HG02938 (cell line): ENCODE measurements around the gene VASH1.
"Not testable (repeated sequence)": the region's sequence is repeated elsewhere in the genome, so short reads cannot be mapped to it uniquely, and the experiment has no call there.

Source experiments
- ATAC-seq: cut with Tn5 transposase; IDR thresholded peaks from one replicate; pipeline ENCODE4 v1.9.1; 2021; ENCODE audit warnings: mild to moderate bottlenecking, moderate library complexity; ENCODE audit not compliant: unreplicated experiment

Gene VASH1

GRCh38 chr14:76761136-76761959 lies at the start of gene VASH1:
Gene VASH1 (plus strand): TSS chr14:76761468. CDS start chr14:76762822, 1,354 bp downstream.
- ATAC-seq = peak; percentile 77

GRCh38 chr14:76713121-76713520 lies 48.1 kb upstream of the VASH1 start:
- no peak for ATAC-seq

GRCh38 chr14:76714470-76714869 lies 46.8 kb upstream of the VASH1 start:
- ATAC-seq = no peak

- ATAC-seq = no peak
These were observed 46.2 kb upstream of the VASH1 start for GRCh38 chr14:76715101-76715500.

GRCh38 chr14:76715511-76716081 lies 45.7 kb upstream of the VASH1 start:
- no peak for ATAC-seq

- no peak for ATAC-seq
These were observed 45.0 kb upstream of the VASH1 start for GRCh38 chr14:76716285-76716684.

- no peak for ATAC-seq
These were observed 43.6 kb upstream of the VASH1 start for GRCh38 chr14:76717508-76718290.

- ATAC-seq = no peak
These were observed 42.8 kb upstream of the VASH1 start for GRCh38 chr14:76718306-76719040.

GRCh38 chr14:76719666-76720065 lies 41.6 kb upstream of the VASH1 start:
- ATAC-seq = no peak

GRCh38 chr14:76720382-76720813 lies 40.9 kb upstream of the VASH1 start:
- ATAC-seq = no peak

- not testable (repeated sequence) for ATAC-seq
These were observed 39.8 kb upstream of the VASH1 start for GRCh38 chr14:76721506-76721905.

GRCh38 chr14:76724651-76725550 lies 36.4 kb upstream of the VASH1 start:
- ATAC-seq = no peak

GRCh38 chr14:76726551-76726970 lies 34.7 kb upstream of the VASH1 start:
- no peak for ATAC-seq

- no peak for ATAC-seq
These were observed 33.9 kb upstream of the VASH1 start for GRCh38 chr14:76727384-76727783.

GRCh38 chr14:76727901-76728300 lies 33.4 kb upstream of the VASH1 start:
- no peak for ATAC-seq

- ATAC-seq = no peak
These were observed 32.0 kb upstream of the VASH1 start for GRCh38 chr14:76729258-76729657.

- no peak for ATAC-seq
These were observed 31.2 kb upstream of the VASH1 start for GRCh38 chr14:76729953-76730505.

- not testable (repeated sequence) for ATAC-seq
These were observed 26.8 kb upstream of the VASH1 start for GRCh38 chr14:76734501-76734900.

GRCh38 chr14:76736514-76736913 lies 24.8 kb upstream of the VASH1 start:
- ATAC-seq = no peak

- ATAC-seq = no peak
These were observed 20.2 kb upstream of the VASH1 start for GRCh38 chr14:76741074-76741473.
